GM13976 (cell line): ENCODE measurements around the gene LRFN4.

ENCODE experiments used
- DNase-seq: peaks from one replicate; pipeline ENCODE4 v3.0.0; 2012; ENCODE audit warnings: low spot score
- in situ Hi-C: fragments of 300-500 bp; cut with MboI; formaldehyde crosslinking; loops from one replicate; pipeline ENCODE4 v1.12.0; 2022; ENCODE audit warnings: low sequenced_read_pairs, mixed read lengths, inconsistent platforms; ENCODE audit not compliant: unreplicated experiment
- TF ChIP-seq, protein P1 (sequence below): IDR thresholded peaks from 2 replicates; pipeline ENCODE4 v1.5.1; 2012; ENCODE audit warnings: borderline replicate concordance, mild to moderate bottlenecking; ENCODE audit not compliant: insufficient read depth; ENCODE audit errors: extremely low read depth, missing control alignments, control extremely low read depth

Gene LRFN4

DNA sequence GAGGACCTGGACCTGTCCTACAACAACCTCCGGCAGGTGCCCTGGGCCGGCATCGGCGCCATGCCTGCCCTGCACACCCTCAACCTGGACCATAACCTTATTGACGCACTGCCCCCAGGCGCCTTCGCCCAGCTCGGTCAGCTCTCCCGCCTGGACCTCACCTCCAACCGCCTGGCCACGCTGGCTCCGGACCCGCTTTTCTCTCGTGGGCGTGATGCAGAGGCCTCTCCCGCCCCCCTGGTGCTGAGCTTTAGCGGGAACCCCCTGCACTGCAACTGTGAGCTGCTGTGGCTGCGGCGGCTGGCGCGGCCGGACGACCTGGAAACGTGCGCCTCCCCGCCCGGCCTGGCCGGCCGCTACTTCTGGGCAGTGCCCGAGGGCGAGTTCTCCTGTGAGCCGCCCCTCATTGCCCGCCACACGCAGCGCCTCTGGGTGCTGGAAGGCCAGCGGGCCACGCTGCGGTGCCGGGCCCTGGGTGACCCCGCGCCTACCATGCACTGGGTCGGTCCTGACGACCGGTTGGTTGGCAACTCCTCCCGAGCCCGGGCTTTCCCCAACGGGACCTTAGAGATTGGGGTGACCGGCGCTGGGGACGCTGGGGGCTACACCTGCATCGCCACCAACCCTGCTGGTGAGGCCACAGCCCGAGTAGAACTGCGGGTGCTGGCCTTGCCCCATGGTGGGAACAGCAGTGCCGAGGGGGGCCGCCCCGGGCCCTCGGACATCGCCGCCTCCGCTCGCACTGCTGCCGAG lies 1.5 kb downstream of the LRFN4 start:
- TF ChIP-seq, protein P1, sequence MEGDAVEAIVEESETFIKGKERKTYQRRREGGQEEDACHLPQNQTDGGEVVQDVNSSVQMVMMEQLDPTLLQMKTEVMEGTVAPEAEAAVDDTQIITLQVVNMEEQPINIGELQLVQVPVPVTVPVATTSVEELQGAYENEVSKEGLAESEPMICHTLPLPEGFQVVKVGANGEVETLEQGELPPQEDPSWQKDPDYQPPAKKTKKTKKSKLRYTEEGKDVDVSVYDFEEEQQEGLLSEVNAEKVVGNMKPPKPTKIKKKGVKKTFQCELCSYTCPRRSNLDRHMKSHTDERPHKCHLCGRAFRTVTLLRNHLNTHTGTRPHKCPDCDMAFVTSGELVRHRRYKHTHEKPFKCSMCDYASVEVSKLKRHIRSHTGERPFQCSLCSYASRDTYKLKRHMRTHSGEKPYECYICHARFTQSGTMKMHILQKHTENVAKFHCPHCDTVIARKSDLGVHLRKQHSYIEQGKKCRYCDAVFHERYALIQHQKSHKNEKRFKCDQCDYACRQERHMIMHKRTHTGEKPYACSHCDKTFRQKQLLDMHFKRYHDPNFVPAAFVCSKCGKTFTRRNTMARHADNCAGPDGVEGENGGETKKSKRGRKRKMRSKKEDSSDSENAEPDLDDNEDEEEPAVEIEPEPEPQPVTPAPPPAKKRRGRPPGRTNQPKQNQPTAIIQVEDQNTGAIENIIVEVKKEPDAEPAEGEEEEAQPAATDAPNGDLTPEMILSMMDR, result no peak
- no peak for DNase-seq

DNA sequence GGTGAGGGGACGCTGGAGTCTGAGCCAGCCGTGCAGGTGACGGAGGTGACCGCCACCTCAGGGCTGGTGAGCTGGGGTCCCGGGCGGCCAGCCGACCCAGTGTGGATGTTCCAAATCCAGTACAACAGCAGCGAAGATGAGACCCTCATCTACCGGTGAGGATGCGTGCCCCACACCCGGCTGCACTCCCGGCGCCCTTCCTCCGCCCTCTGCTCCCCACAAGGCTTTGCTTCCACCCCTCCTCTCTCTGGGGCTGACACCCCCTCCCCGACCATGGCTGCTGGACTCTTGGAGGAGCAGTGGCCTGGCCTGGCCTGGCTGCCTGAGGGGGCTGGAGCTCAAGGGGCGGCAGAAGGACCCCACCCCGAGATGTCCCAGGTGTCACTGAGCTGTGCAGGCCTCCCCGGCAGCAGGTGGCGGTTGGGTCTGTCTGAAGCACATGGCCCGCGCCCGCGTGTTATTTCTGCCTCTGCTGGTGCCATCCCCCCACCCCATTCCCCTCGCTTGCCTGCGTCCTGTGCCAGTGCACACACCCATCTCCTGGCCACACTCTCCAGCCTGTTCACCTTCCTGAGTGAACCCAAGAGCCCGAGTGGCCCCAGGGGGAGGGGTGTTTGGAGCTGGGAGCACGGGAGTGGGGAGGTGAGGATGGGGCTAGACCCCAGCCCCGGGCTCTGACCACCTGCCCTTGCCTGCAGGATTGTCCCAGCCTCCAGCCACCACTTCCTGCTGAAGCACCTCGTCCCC lies 2.2 kb downstream of the LRFN4 start:
- TF ChIP-seq, protein P1, result no peak
- no peak for DNase-seq
- in situ Hi-C loops, result no loop called here

More for the DNA sequence above, 1.5 kb downstream of the LRFN4 start:
- in situ Hi-C loops, result no loop called here

DNA sequence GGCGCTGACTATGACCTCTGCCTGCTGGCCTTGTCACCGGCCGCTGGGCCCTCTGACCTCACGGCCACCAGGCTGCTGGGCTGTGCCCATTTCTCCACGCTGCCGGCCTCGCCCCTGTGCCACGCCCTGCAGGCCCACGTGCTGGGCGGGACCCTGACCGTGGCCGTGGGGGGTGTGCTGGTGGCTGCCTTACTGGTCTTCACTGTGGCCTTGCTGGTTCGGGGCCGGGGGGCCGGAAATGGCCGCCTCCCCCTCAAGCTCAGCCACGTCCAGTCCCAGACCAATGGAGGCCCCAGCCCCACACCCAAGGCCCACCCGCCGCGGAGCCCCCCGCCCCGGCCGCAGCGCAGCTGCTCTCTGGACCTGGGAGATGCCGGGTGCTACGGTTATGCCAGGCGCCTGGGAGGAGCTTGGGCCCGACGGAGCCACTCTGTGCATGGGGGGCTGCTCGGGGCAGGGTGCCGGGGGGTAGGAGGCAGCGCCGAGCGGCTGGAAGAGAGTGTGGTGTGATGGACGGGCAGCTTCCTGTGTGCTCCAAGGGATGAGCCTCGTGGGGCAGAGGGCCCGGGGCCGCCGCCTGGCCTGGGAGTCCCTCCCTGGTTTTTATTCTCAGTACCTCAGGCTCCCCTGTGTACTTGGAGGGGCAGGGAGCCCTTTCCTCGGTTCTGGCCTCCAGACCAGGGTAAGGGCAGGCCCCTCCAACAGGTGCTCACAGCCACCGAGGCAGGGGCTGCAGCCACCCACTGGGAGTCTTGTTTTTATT lies 3.0 kb downstream of the LRFN4 start:
- TF ChIP-seq, protein P1, result no peak
- in situ Hi-C loops, result no loop called here
- no peak for DNase-seq

DNA sequence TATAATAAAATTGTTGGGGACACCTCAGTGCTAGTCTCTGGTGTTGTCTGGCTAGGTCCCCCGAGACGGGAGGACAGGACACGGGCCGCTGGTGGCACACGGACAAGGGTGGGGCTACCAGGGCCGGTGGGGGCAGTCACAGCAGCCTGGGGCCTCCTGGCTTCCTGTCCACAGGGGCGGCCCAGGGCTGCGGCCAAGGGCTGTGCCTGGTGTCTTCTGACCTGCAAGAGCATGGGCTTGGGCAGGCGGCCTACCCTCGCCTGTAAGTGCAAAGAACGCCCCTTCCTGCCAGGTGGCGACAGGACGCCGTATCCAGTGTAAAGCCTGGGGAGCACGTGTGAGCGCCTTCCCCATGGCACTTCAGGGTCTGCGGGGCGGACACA lies 3.6 kb downstream of the LRFN4 start:
- TF ChIP-seq, protein P1, result no peak
- in situ Hi-C loops, result no loop called here
- DNase-seq, result no peak

DNA sequence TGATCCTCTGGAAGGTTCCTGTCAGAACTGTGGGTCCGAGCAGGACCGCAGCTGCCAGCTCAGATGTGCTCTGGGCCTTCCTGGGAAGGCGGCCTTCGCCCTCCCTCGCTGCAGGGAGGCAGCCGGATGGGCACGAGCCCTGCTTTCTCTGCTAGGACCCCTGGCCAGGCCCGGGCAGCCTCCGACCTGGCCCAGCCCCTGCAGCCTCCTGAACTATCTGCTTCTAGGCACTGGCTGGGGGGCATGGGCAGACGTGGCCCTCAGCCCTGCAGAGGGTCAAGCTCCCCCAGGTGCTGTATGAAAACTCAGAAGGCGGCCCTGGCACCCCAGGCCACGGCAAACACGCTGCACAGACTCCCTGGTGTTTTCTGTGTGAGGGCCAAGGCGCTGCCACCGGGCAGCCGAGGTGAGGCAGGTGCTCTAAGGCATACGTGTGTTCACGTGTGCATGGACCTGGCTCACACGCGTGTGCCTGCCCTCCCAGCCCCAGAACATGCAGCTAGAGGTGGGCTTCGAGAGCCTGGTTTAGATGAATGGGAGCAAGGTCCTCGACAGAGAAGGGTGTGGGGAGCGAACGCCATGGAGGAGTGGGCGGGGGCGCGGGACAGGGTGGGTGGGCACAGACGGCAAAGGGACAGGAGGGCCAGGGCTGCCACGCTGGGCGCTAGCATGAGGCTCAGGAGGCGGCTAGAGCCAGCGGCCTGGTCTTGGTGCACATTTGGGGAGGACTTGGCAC lies 4.3 kb downstream of the LRFN4 start:
- in situ Hi-C loops, result no loop called here
- TF ChIP-seq, protein P1, result no peak
- no peak for DNase-seq

DNA sequence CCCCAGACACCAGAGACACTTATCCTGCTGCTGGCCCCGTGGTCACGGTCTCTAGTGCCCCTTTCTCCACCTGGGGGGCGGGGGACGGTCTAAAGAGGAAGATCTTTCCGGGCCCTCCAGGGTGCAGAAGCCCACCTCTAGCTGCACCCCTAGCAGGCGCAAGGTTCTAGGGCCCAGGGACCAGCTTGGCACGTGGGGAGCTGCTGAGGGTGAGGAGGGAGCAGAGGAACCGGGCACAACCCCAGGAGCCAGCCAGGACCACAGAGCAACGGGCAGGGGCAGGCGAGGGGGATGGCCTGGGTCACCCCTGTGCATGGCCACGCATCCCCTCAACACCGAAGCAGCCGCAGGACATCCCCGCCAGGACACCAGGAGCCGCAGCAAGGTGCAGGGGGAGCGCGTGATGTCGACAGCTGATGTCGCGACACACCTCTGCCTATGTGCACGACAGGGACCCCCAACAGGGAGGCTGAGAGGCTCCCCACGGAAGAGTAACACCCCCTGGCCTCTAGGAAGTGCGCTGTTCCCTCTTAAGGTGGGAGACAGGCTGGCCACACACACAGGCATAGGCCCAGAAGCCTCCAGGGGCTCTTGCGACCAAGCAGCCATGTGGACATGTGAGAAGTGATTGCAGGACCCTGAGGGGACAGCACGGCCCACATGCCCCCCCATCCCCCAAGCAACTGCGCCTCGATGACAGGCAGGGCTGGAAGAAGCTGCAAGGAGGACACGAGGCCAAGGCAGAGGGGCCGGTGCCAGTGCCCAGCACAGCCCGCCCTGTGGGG lies 5.1 kb downstream of the LRFN4 start:
- TF ChIP-seq, protein P1, result no peak
- DNase-seq, result no peak
- in situ Hi-C loops, result no loop called here
